HEK293 (cell line): ENCODE data around the gene SF3B6.

Experiments used
- ATF2 ChIP-seq: fragments of 450-650 bp; formaldehyde crosslinking; IDR thresholded peaks from 2 replicates; pipeline ENCODE4 v1.5.1; 2016; ENCODE audit warnings: missing biosample characterization, missing genetic modification characterization, low read depth
- CTCF ChIP-seq: fragments of 450-650 bp; formaldehyde crosslinking; IDR thresholded peaks from 2 replicates; pipeline ENCODE4 v1.5.1; 2016; ENCODE audit warnings: missing biosample characterization, missing genetic modification characterization
- GLI2 ChIP-seq: fragments of 450-650 bp; formaldehyde crosslinking; IDR thresholded peaks from 2 replicates; pipeline ENCODE4; 2017; ENCODE audit warnings: missing biosample characterization, missing genetic modification characterization, low read depth, borderline replicate concordance
- GLIS2 ChIP-seq: fragments of 450-650 bp; formaldehyde crosslinking; IDR thresholded peaks from 2 replicates; pipeline ENCODE4 v1.5.1; 2016; ENCODE audit warnings: missing biosample characterization, missing genetic modification characterization
- OSR2 ChIP-seq: fragments of 450-650 bp; formaldehyde crosslinking; IDR thresholded peaks from 2 replicates; pipeline ENCODE4 v1.5.1; 2016; ENCODE audit warnings: missing biosample characterization, missing genetic modification characterization
- PRDM10 ChIP-seq: fragments of 450-650 bp; formaldehyde crosslinking; IDR thresholded peaks from 2 replicates; pipeline ENCODE4 v1.5.1; 2016; ENCODE audit warnings: missing biosample characterization, missing genetic modification characterization
- TSHZ1 ChIP-seq: fragments of 450-650 bp; formaldehyde crosslinking; IDR thresholded peaks from 2 replicates; pipeline ENCODE4 v1.5.1; 2016; ENCODE audit warnings: missing biosample characterization, missing genetic modification characterization, borderline replicate concordance
- ZBTB48 ChIP-seq: fragments of 450-650 bp; formaldehyde crosslinking; IDR thresholded peaks from 2 replicates; pipeline ENCODE4 v1.5.1; 2016; ENCODE audit warnings: missing biosample characterization, missing genetic modification characterization
- ZBTB49 ChIP-seq: fragments of 450-650 bp; formaldehyde crosslinking; IDR thresholded peaks from 2 replicates; pipeline ENCODE4 v1.5.1; 2016; ENCODE audit warnings: missing biosample characterization, missing genetic modification characterization, low read depth
- ZBTB7A ChIP-seq: fragments of 450-650 bp; formaldehyde crosslinking; IDR thresholded peaks from 2 replicates; pipeline ENCODE4 v1.5.1; 2016; ENCODE audit warnings: low read depth, missing biosample characterization, missing genetic modification characterization
- ZNF138 ChIP-seq: fragments of 450-650 bp; formaldehyde crosslinking; IDR thresholded peaks from 2 replicates; pipeline ENCODE4 v1.5.1; 2016; ENCODE audit warnings: missing biosample characterization, missing genetic modification characterization, borderline replicate concordance
- ZNF280D ChIP-seq: fragments of 450-650 bp; formaldehyde crosslinking; IDR thresholded peaks from 2 replicates; pipeline ENCODE4 v1.5.1; 2016; ENCODE audit warnings: missing biosample characterization, missing genetic modification characterization
- ZNF571 ChIP-seq: fragments of 450-650 bp; formaldehyde crosslinking; IDR thresholded peaks from 2 replicates; pipeline ENCODE4 v1.5.0; 2017; ENCODE audit warnings: missing biosample characterization, missing genetic modification characterization
- ZNF580 ChIP-seq: fragments of 450-650 bp; formaldehyde crosslinking; IDR thresholded peaks from 2 replicates; pipeline ENCODE4 v1.5.1; 2016; ENCODE audit warnings: missing biosample characterization, missing genetic modification characterization
- ZNF621 ChIP-seq: fragments of 450-650 bp; formaldehyde crosslinking; IDR thresholded peaks from 2 replicates; pipeline ENCODE4 v1.5.1; 2017; ENCODE audit warnings: missing biosample characterization, missing genetic modification characterization
- ZNF626 ChIP-seq: fragments of 450-650 bp; sonication (Bioruptor Pico); formaldehyde crosslinking; IDR thresholded peaks from 2 replicates; pipeline ENCODE4 v1.5.1; 2018; ENCODE audit warnings: missing biosample characterization, missing genetic modification characterization, inconsistent platforms
- ZNF768 ChIP-seq: fragments of 450-650 bp; formaldehyde crosslinking; IDR thresholded peaks from 2 replicates; pipeline ENCODE4 v1.5.1; 2018; ENCODE audit warnings: missing biosample characterization, mild to moderate bottlenecking, missing genetic modification characterization
- ZNF791 ChIP-seq: fragments of 450-650 bp; formaldehyde crosslinking; IDR thresholded peaks from 2 replicates; pipeline ENCODE4 v1.5.1; 2016; ENCODE audit warnings: missing biosample characterization, missing genetic modification characterization
- ZNF792 ChIP-seq: fragments of 450-650 bp; formaldehyde crosslinking; IDR thresholded peaks from 2 replicates; pipeline ENCODE4 v1.5.1; 2016; ENCODE audit warnings: missing biosample characterization, missing genetic modification characterization

The SF3B6 gene

GRCh38 chr2:24046930-24047702 lies 29.0 kb downstream of the SF3B6 start, which contains the start of gene WDCP (continued):
- no peak for TF ChIP-seq ZNF280D
- no peak for TF ChIP-seq ZNF621
- TF ChIP-seq GLIS2 (tag by site-specific recombination): peak; percentile 62; the same call in 1 of the 2 replicates
- no peak for TF ChIP-seq ZBTB49 (tag by site-specific recombination)
- TF ChIP-seq ZNF626 (tag by site-specific recombination): no peak
- 0 out of 2 replicates have a peak, but pooled peaks have one; percentile 26 for TF ChIP-seq PRDM10 (tag by site-specific recombination)
- TF ChIP-seq TSHZ1 (tag by site-specific recombination): no peak
- no peak for TF ChIP-seq ZNF768
- TF ChIP-seq ZNF580 (tag by site-specific recombination): no peak
- TF ChIP-seq ZBTB7A (tag by site-specific recombination): 0 out of 2 replicates have a peak, but pooled peaks have one; percentile 32
- TF ChIP-seq OSR2: no peak
- TF ChIP-seq CTCF (tag by site-specific recombination): peak; percentile 14; the same call in 1 of the 2 replicates
- TF ChIP-seq ZBTB48 (tag by site-specific recombination): peak; percentile 73
- no peak for TF ChIP-seq ATF2 (tag by site-specific recombination)
- TF ChIP-seq GLI2 (tag by site-specific recombination): no peak
- TF ChIP-seq ZNF571 (tag by site-specific recombination): no peak
- no peak for TF ChIP-seq ZNF792 (tag by site-specific recombination)
- no peak for TF ChIP-seq ZNF791 (tag by site-specific recombination)
- no peak for TF ChIP-seq ZNF138 (tag by site-specific recombination)
- TF ChIP-seq, all 188 proteins: peak for 39
